ENCODE data around the gene OLFML1. TPM values are rescaled to one million over a fixed set of nuclear protein-coding genes. Genes with fewer than 3 reads are reported as not detected.

Gene OLFML1
- polyA plus RNA-seq, 1 donor from 2014 or later, result not detected

DNA sequence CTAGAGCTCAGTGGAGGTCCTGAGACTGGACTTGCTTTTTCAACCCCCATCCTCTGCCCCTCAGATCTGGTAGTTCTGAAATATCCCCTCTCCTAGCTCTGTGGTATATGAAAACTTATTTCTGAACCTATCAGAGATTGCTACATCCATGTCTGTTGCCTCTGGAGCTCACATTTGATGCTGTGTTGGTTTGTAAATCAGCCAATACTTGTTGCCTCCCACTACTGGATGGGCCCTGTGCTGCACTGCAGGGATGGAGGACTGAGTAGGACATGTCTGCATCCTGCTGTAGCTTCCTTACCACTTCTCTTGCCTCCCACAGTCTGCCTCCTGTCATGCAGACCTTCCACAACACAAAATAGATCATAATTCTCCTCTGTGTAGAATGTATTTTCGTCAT lies 5.2 kb downstream of the OLFML1 start:
- Histone ChIP-seq H3K4me3 (ENCODE audit: low read length) (no peak overlapping the region), H3K9me2 (ENCODE audit: insufficient read depth, low read length) (no peaks in the 10 kb centered on the region), H3K4me2 (ENCODE audit: low read length) (no peak overlapping the region), H3K36me3 (ENCODE audit: insufficient read depth, low read length) (no peaks in the 10 kb centered on the region), H3F3A (ENCODE audit: insufficient read depth, low read length, poor library complexity, severe bottlenecking) (no peaks in the 10 kb centered on the region), H3K9me3 (ENCODE audit: low read length) (no peaks in the 10 kb centered on the region), H3K27me3 (ENCODE audit: insufficient read depth, low read depth, low read length) (no peaks in the 10 kb centered on the region), H4K20me1 (ENCODE audit: insufficient read depth) (no peaks in the 10 kb centered on the region), H3K9ac (ENCODE audit: low read length) (no peak overlapping the region), H3K79me2 (replicated peaks; ENCODE audit: insufficient read depth, low read length) (no peaks in the 10 kb centered on the region), H2AFZ (ENCODE audit: low read depth, low read length) (no peak overlapping the region), H3K27ac (ENCODE audit: low read length) (no peak overlapping the region)
- TF ChIP-seq EP300 (conservative IDR thresholded peaks at IDR 0.05; ENCODE audit: poor library complexity, severe bottlenecking) (no peak), EZH2 (IDR thresholded peaks at IDR 0.05; ENCODE audit: borderline replicate concordance, insufficient read depth, low read length, poor library complexity, severe bottlenecking) (no peak), SMC3 (conservative IDR thresholded peaks at IDR 0.05; ENCODE audit: poor library complexity) (no peak), POLR2AphosphoS5 (IDR thresholded peaks at IDR 0.05) (no peak), TAF1 (IDR thresholded peaks at IDR 0.05; ENCODE audit: low read depth) (no peak)
- TF ChIP-seq, protein P1, sequence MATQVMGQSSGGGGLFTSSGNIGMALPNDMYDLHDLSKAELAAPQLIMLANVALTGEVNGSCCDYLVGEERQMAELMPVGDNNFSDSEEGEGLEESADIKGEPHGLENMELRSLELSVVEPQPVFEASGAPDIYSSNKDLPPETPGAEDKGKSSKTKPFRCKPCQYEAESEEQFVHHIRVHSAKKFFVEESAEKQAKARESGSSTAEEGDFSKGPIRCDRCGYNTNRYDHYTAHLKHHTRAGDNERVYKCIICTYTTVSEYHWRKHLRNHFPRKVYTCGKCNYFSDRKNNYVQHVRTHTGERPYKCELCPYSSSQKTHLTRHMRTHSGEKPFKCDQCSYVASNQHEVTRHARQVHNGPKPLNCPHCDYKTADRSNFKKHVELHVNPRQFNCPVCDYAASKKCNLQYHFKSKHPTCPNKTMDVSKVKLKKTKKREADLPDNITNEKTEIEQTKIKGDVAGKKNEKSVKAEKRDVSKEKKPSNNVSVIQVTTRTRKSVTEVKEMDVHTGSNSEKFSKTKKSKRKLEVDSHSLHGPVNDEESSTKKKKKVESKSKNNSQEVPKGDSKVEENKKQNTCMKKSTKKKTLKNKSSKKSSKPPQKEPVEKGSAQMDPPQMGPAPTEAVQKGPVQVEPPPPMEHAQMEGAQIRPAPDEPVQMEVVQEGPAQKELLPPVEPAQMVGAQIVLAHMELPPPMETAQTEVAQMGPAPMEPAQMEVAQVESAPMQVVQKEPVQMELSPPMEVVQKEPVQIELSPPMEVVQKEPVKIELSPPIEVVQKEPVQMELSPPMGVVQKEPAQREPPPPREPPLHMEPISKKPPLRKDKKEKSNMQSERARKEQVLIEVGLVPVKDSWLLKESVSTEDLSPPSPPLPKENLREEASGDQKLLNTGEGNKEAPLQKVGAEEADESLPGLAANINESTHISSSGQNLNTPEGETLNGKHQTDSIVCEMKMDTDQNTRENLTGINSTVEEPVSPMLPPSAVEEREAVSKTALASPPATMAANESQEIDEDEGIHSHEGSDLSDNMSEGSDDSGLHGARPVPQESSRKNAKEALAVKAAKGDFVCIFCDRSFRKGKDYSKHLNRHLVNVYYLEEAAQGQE (IDR thresholded peaks at IDR 0.05; ENCODE audit: borderline replicate concordance), result no peak

DNA sequence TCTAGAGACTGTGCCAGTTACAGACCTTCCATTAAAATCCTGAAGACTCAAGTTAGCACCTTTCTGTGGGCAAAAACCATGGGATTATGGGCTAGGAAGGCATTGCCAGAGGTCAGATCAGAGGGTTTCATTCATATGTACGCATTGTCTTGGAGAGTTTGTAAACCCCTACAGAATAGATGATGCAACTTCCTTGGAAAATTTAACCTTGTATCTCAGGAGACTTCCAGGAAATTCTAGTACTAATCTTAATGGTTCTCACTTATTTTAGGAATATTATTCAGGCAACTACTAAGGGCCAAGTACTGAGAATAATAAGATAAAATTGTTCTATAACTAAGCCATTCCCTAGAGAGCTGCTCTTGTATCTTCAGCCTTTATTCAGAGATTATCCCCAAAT lies 6.9 kb downstream of the OLFML1 start:
- Histone ChIP-seq H3K9me2 (ENCODE audit: insufficient read depth, low read length) (no peaks in the 10 kb centered on the region), H3K4me2 (ENCODE audit: low read length) (no peak overlapping the region), H3F3A (ENCODE audit: insufficient read depth, low read length, poor library complexity, severe bottlenecking) (no peaks in the 10 kb centered on the region), H4K20me1 (ENCODE audit: insufficient read depth) (no peaks in the 10 kb centered on the region), H3K9ac (ENCODE audit: low read length) (no peak overlapping the region), H3K9me3 (ENCODE audit: low read length) (no peaks in the 10 kb centered on the region), H3K27me3 (ENCODE audit: insufficient read depth, low read depth, low read length) (no peaks in the 10 kb centered on the region), H3K27ac (ENCODE audit: low read length) (no peak overlapping the region), H2AFZ (ENCODE audit: low read depth, low read length) (no peak overlapping the region), H3K79me2 (replicated peaks; ENCODE audit: insufficient read depth, low read length) (no peaks in the 10 kb centered on the region), H3K4me3 (ENCODE audit: low read length) (no peak overlapping the region), H3K36me3 (ENCODE audit: insufficient read depth, low read length) (no peaks in the 10 kb centered on the region)
- no peak for TF ChIP-seq POLR2AphosphoS5 (IDR thresholded peaks at IDR 0.05)
- TF ChIP-seq RAD21 (conservative IDR thresholded peaks at IDR 0.05), result no peak

DNA sequence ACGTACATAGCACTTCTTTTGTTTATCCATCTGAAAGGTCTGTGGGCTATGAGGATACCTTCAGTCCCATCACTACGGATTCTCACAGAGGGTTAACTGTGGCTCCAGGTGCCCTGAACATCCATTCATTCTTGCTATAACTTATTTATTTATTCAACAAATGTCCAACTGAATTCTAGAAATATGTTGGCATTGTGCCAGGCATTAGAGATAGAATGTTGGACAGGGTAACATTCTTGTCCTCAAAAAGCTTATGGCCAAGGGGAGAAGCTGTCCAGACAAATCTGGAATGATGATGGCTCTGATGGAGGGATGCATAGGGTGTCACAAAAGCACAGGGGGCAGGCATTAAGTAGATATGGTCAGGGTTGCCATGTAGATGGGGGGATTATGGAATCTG lies 8.4 kb downstream of the OLFML1 start:
- Histone ChIP-seq H3K27ac (ENCODE audit: low read length) (no peak overlapping the region), H3K9ac (ENCODE audit: low read length) (no peak overlapping the region), H3K79me2 (replicated peaks; ENCODE audit: insufficient read depth, low read length) (no peaks in the 10 kb centered on the region), H3K36me3 (ENCODE audit: insufficient read depth, low read length) (no peaks in the 10 kb centered on the region), H3F3A (ENCODE audit: insufficient read depth, low read length, poor library complexity, severe bottlenecking) (no peaks in the 10 kb centered on the region), H3K4me3 (ENCODE audit: low read length) (no peak overlapping the region), H3K27me3 (ENCODE audit: insufficient read depth, low read depth, low read length) (no peaks in the 10 kb centered on the region), H3K9me3 (ENCODE audit: low read length) (no peaks in the 10 kb centered on the region), H4K20me1 (ENCODE audit: insufficient read depth) (no peaks in the 10 kb centered on the region), H2AFZ (ENCODE audit: low read depth, low read length) (no peak overlapping the region), H3K4me2 (ENCODE audit: low read length) (no peak overlapping the region), H3K9me2 (ENCODE audit: insufficient read depth, low read length) (no peaks in the 10 kb centered on the region)
- TF ChIP-seq POLR2AphosphoS5 (IDR thresholded peaks at IDR 0.05) (no peak), SMC3 (conservative IDR thresholded peaks at IDR 0.05; ENCODE audit: poor library complexity) (no peak), RAD21 (conservative IDR thresholded peaks at IDR 0.05) (no peak), EP300 (conservative IDR thresholded peaks at IDR 0.05; ENCODE audit: poor library complexity, severe bottlenecking) (no peak), MXI1 (conservative IDR thresholded peaks at IDR 0.05; ENCODE audit: poor library complexity, severe bottlenecking) (no peak), TAF1 (IDR thresholded peaks at IDR 0.05; ENCODE audit: low read depth) (no peak), EZH2 (IDR thresholded peaks at IDR 0.05; ENCODE audit: borderline replicate concordance, insufficient read depth, low read length, poor library complexity, severe bottlenecking) (no peak)
- TF ChIP-seq, protein P2, sequence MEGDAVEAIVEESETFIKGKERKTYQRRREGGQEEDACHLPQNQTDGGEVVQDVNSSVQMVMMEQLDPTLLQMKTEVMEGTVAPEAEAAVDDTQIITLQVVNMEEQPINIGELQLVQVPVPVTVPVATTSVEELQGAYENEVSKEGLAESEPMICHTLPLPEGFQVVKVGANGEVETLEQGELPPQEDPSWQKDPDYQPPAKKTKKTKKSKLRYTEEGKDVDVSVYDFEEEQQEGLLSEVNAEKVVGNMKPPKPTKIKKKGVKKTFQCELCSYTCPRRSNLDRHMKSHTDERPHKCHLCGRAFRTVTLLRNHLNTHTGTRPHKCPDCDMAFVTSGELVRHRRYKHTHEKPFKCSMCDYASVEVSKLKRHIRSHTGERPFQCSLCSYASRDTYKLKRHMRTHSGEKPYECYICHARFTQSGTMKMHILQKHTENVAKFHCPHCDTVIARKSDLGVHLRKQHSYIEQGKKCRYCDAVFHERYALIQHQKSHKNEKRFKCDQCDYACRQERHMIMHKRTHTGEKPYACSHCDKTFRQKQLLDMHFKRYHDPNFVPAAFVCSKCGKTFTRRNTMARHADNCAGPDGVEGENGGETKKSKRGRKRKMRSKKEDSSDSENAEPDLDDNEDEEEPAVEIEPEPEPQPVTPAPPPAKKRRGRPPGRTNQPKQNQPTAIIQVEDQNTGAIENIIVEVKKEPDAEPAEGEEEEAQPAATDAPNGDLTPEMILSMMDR (IDR thresholded peaks at IDR 0.05; ENCODE audit: poor library complexity, severe bottlenecking), result no peak
- TF ChIP-seq, protein P1 (IDR thresholded peaks at IDR 0.05; ENCODE audit: borderline replicate concordance), result no peak

Measured in neural cell (in vitro differentiated cells).